Brain microvascular endothelial cell (primary cell): ENCODE data around the gene PEX11B.

Source experiments
- DNase-seq: peaks from one replicate; pipeline ENCODE4 v3.0.0-alpha.2; 2020
- H3K27ac ChIP-seq: fragments of 250-450 bp; sonication (Bioruptor Pico); 2 replicates; pipeline ENCODE4 v1.5.1; 2020; ENCODE audit warnings: mild to moderate bottlenecking, moderate library complexity
- H3K27me3 ChIP-seq: fragments of 250-450 bp; sonication (Bioruptor Pico); replicated peaks from 2 replicates; pipeline ENCODE4 v1.5.1; 2020; ENCODE audit warnings: mild to moderate bottlenecking
- H3K36me3 ChIP-seq: fragments of 250-450 bp; sonication (Bioruptor Pico); replicated peaks from 2 replicates; pipeline ENCODE4 v1.5.1; 2020; ENCODE audit warnings: mild to moderate bottlenecking
- H3K4me3 ChIP-seq: 2 replicates; pipeline ENCODE4 v1.5.1; 2011; ENCODE audit warnings: low read depth, mild to moderate bottlenecking, control low read depth, low read length, moderate library complexity
- CTCF ChIP-seq: IDR thresholded peaks from 2 replicates; pipeline ENCODE4 v1.5.1; 2011; ENCODE audit warnings: low read depth, mild to moderate bottlenecking, moderate library complexity, low read length, control low read depth, inconsistent platforms; ENCODE audit errors: missing control alignments
- in situ Hi-C: cut with HindIII; loops from 2 replicates; pipeline ENCODE4 v1.10.0; 2017; ENCODE audit warnings: low sequenced_read_pairs, low pct_ligation_motif_present

Gene PEX11B

GRCh38 chr1:145959333-145959732 is 40.8 kb upstream of the PEX11B start:
- Histone ChIP-seq H3K27me3 (no peaks in the 10 kb centered on the region), H3K27ac (no peak overlapping the region), H3K36me3 (no peaks in the 10 kb centered on the region), H3K4me3 (no peak overlapping the region)
- no peak for DNase-seq
- in situ Hi-C loops = no loop called here
- TF ChIP-seq CTCF = no peak

GRCh38 chr1:145958734-145959133 is 40.2 kb upstream of the PEX11B start:
- no peaks in the 10 kb centered on the region for H3K27me3 ChIP-seq
- H3K27ac ChIP-seq = no peak overlapping the region
- DNase-seq = no peak
- H3K36me3 ChIP-seq = no peaks in the 10 kb centered on the region
- H3K4me3 ChIP-seq = no peak overlapping the region
- in situ Hi-C loops = no loop called here
- no peak for TF ChIP-seq CTCF

- H3K27ac ChIP-seq = peak within 1 kb of the TSS; percentile 83
- H3K36me3 ChIP-seq = no peaks in the 10 kb centered on the region
- no peak for TF ChIP-seq CTCF
- H3K4me3 ChIP-seq = peak within 1 kb of the TSS; percentile 79
- DNase-seq = peak; percentile 96
- in situ Hi-C loops = no loop called here
- H3K27me3 ChIP-seq = no peaks in the 10 kb centered on the region
Observed at GRCh38 chr1:145957443-145958319, 39.2 kb upstream of the PEX11B start, which contains the start of gene LIX1L. LIX1L (minus strand) TSS chr1:145958017; CDS start chr1:145957927, 90 bp downstream.

- H3K36me3 ChIP-seq = no peaks in the 10 kb centered on the region
- in situ Hi-C loops = no loop called here
- H3K4me3 ChIP-seq = peak overlapping the region; percentile 79
- peak overlapping the region; percentile 83 for H3K27ac ChIP-seq
- DNase-seq = no peak
- no peak for TF ChIP-seq CTCF
- no peaks in the 10 kb centered on the region for H3K27me3 ChIP-seq
Observed at GRCh38 chr1:145956781-145957442, 38.4 kb upstream of the PEX11B start.

- in situ Hi-C loops = no loop called here
- H3K27ac ChIP-seq = peak overlapping the region; percentile 83
- H3K4me3 ChIP-seq = peak overlapping the region; percentile 79
- no peaks in the 10 kb centered on the region for H3K27me3 ChIP-seq
- H3K36me3 ChIP-seq = no peaks in the 10 kb centered on the region
- no peak for TF ChIP-seq CTCF
- no peak for DNase-seq
Observed at GRCh38 chr1:145956361-145956760, 37.8 kb upstream of the PEX11B start.
